ENCODE data around the gene CFAP54.
A peak's percentile ranks its signal among the peaks of the same experiment; 100 is the strongest.

Gene CFAP54

DNA sequence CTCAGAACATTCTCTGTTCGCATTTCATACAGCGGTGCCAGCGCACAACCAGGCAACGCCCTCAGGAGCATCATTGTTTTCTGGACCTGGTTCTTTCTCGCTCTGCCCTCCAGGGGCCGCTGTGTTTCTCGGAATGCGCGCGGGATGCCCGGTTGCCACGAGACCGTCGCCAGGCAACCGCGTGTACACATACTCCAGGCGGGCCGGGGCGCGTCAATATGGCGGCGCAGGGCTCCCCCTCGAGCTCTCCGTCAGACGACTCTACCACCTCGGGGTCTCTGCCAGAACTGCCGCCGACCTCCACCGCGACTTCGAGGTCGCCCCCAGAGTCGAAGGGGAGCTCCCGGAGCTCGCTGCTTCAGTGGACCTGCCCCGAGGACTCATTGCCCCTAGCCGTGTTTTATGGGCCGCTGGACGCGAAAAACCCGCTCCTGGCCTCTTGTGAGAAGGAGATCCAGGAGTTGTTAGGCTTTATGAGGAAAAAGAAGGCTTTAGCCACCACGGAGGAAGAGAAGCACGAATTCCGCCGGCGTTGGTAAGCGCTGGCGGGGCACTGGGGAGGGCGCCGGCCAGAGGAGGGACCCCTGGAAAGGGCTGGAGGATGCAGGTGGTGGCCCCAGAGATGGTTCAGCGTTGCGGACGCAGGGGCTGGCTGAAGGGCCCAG lies at the start of gene CFAP54:
CFAP54 (plus strand) TSS at position 186 of the 665 bp plus-strand sequence; CDS start at position 219, 33 bp downstream.
- ChIA-PET POLR2A (interaction anchor here (0.7 to 1.6 kb wide), 2 partner anchors 41 to 89 kb away, joined by 3 to 5 read pairs; partner anchors contain the start of gene CDK17), CTCF (interaction anchor here (0.6 to 4.3 kb wide), 43 partner anchors 8 to 469 kb away, joined by 3 to 46 read pairs (median 4); partner anchors contain the start of gene CDK17)
- TF ChIP-seq CTCF (IDR thresholded peaks at IDR 0.05; ENCODE audit: insufficient read depth, low read length, missing control alignments): peak; percentile 90
- no peak for DNase-seq (ENCODE audit: low read depth, low spot score)
- peak within 1 kb of the TSS; percentile 89 for H3K4me3 ChIP-seq (ENCODE audit: low read depth, low read length)

- POLR2A ChIA-PET: no interaction called here
- no peak for TF ChIP-seq CTCF (IDR thresholded peaks at IDR 0.05; ENCODE audit: insufficient read depth, low read length, missing control alignments)
- CTCF ChIA-PET: no interaction called here
Observed at GRCh38 chr12:96441816-96442215, 47.6 kb upstream of the CFAP54 start.

GRCh38 chr12:96442906-96443305 lies 46.5 kb upstream of the CFAP54 start:
- CTCF ChIA-PET: interaction anchor here (1.4 kb wide), 1 partner anchor 9 kb away, joined by 4 read pairs; no protein-coding TSS in a partner anchor
- no peak for DNase-seq (ENCODE audit: low read depth, low spot score)
- POLR2A ChIA-PET: no interaction called here
- no peak for TF ChIP-seq CTCF (IDR thresholded peaks at IDR 0.05; ENCODE audit: insufficient read depth, low read length, missing control alignments)
- no peak overlapping the region for H3K4me3 ChIP-seq (ENCODE audit: low read depth, low read length)

More at GRCh38 chr12:96441816-96442215, 47.6 kb upstream of the CFAP54 start:
- DNase-seq (ENCODE audit: low read depth, low spot score): no peak
- H3K4me3 ChIP-seq (ENCODE audit: low read depth, low read length): no peak overlapping the region

- H3K4me3 ChIP-seq (ENCODE audit: low read depth, low read length): no peak overlapping the region
- CTCF ChIA-PET: no interaction called here
- TF ChIP-seq CTCF (IDR thresholded peaks at IDR 0.05; ENCODE audit: insufficient read depth, low read length, missing control alignments): no peak
- DNase-seq (ENCODE audit: low read depth, low spot score): no peak
- POLR2A ChIA-PET: no interaction called here
Observed at GRCh38 chr12:96444399-96444798, 45.0 kb upstream of the CFAP54 start.

DNA sequence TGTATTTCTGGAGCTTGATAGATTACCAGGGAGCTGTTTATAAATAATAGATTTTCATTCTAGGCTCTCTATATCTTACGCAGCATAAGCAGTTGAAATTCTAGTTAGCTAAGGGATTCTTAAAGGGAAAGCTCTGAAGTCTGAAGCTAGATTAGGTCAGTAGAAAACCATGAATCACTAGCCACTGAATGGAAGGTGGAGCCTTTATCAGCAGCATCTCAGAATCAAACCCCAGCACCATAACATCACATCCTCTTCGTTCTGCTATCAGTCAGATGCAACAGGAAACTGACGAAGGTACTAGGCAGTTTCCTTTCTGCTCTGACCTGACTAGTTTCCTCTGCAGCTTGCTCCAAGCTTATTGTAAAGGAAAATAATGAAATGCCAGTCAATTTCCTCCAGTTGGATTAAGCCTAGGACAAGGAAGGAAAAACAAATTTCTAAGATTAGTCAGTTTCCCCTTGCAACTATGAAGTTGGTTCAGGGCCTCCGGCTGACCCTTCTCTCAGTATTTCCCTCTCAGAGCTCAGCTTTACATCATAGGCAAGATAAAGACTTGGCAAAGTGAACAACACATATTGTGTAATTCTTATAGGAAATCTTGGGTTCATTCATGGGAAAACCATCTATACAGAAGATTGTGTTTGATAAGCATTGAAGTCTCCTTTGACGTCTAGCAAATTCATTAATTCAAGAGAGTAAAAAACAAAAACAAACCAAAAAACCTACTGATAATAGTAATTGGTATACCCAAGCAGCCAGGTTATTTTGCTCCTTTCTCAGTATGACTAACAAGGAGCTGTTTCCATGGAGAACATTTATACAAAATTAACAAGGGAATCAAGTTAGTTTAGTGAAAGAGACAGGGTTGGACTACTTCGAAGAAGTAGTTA lies 43.4 kb upstream of the CFAP54 start:
- H3K4me3 ChIP-seq (ENCODE audit: low read depth, low read length): no peak overlapping the region; the same call in 1 of the 2 replicates
- no peak for TF ChIP-seq CTCF (IDR thresholded peaks at IDR 0.05; ENCODE audit: insufficient read depth, low read length, missing control alignments)
- ChIA-PET POLR2A (interaction anchor here (0.6 to 1.7 kb wide), 6 partner anchors 11 to 640 kb away, joined by 3 to 11 read pairs (median 4); partner anchors contain the start of gene CDK17), CTCF (interaction anchor here (0.9 to 3.0 kb wide), 7 partner anchors 11 to 73 kb away, joined by 3 to 19 read pairs (median 3); partner anchors contain the start of genes CDK17 and CFAP54)
- DNase-seq (ENCODE audit: low read depth, low spot score): peak; percentile 71
